ENCODE measurements around the gene FIGNL2. TPM values are rescaled to one million over a fixed set of nuclear protein-coding genes. Genes with fewer than 3 reads are reported as not detected.
A peak's percentile ranks its signal among the peaks of the same experiment; 100 is the strongest.

The FIGNL2 gene
- polyA plus RNA-seq, 2 of the 4 experiments (the other 2 are of a cell fraction), result 0.26 to 0.46 TPM

GRCh38 chr12:51889216-51890132 lies 41.0 kb upstream of the FIGNL2 start:
- no peak overlapping the region for H3K4me2 ChIP-seq
- H3K4me3 ChIP-seq, result no peak overlapping the region
- no peaks in the 10 kb centered on the region for H3K4me1 ChIP-seq
- no peak for DNase-seq (ENCODE audit: low read depth in 1 of 2, low spot score in 1 of 2)
- H3K9me3 ChIP-seq, result 0 out of 3 replicates have a peak, but pooled peaks cover 4% of the 10 kb centered on the region
- H3K27ac ChIP-seq, result no peak overlapping the region
- peak in 1 of 2 experiments; percentile 45; a peak in 3 of 6 replicates for ATAC-seq
- CTCF ChIA-PET, result interaction anchor here (0.6 to 6.6 kb wide), 13 partner anchors 9 to 468 kb away, joined by 3 to 34 read pairs (median 3); no protein-coding TSS in a partner anchor
- WGBS (ENCODE audit: missing lambda C conversion rate), result 80% methylated on average over 16 of the region's 21 CpGs
- TF ChIP-seq MAFK (IDR thresholded peaks at IDR 0.05; ENCODE audit: partially characterized antibody) (no peak), RAD21 (conservative IDR thresholded peaks at IDR 0.05 in 1 of 2, IDR thresholded peaks at IDR 0.05 in 1 of 2) (0 out of 5 replicates have a peak, but pooled peaks of 1 of the 2 experiments have one; percentile 10)
- TF ChIP-seq, protein P1, sequence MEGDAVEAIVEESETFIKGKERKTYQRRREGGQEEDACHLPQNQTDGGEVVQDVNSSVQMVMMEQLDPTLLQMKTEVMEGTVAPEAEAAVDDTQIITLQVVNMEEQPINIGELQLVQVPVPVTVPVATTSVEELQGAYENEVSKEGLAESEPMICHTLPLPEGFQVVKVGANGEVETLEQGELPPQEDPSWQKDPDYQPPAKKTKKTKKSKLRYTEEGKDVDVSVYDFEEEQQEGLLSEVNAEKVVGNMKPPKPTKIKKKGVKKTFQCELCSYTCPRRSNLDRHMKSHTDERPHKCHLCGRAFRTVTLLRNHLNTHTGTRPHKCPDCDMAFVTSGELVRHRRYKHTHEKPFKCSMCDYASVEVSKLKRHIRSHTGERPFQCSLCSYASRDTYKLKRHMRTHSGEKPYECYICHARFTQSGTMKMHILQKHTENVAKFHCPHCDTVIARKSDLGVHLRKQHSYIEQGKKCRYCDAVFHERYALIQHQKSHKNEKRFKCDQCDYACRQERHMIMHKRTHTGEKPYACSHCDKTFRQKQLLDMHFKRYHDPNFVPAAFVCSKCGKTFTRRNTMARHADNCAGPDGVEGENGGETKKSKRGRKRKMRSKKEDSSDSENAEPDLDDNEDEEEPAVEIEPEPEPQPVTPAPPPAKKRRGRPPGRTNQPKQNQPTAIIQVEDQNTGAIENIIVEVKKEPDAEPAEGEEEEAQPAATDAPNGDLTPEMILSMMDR (IDR thresholded peaks at IDR 0.05), result peak; percentile 25; the same call in 1 of the 3 replicates
- no peak for FAIRE-seq
- POLR2A ChIA-PET, result no interaction called here

DNA sequence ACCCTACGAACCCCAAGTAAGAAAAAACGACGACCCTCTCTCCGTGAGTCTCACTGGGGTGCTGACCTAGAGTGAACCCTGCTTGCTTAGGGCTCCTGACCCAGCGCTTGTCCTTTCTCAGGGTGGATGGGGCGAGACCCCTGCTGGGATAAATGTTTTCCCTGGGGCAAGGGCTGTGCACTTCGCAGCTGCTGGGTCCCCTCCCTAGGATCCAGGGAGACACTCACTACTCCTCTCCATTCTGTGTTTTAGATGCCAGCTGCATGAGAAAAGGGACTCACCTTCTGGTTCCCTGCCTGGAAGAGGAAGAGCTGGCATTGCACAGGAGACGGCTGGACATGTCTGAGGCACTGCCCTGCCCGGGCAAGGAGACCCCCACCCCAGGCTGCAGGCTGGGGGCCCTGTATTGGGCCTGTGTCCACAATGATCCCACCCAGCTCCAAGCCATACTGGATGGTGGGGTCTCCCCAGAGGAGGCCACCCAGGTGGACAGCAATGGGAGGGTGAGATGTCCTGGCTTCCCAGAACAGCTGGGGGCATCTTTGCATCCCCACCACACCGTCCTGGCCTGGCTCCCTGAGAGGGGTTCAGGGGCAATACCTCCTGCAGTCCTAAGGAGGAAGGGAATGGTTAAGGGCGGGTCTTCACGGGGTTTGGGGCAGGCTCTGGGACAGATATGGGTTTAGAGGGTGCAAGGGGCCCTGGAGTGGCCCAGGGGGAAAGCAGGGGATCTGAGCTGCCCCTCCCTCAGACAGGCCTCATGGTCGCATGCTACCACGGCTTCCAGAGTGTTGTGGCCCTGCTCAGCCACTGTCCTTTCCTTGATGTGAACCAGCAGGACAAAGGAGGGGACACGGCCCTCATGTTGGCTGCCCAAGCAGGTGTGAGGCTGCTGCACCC lies 40.0 kb upstream of the FIGNL2 start:
- 61% methylated on average over 15 of the region's 15 CpGs for WGBS (ENCODE audit: missing lambda C conversion rate)
- DNase-seq (ENCODE audit: low read depth in 1 of 2, low spot score in 1 of 2), result no peak
- Histone ChIP-seq H3K4me1 (no peaks in the 10 kb centered on the region), H3K4me3 (no peak overlapping the region), H3K27ac (no peak overlapping the region), H3K4me2 (no peak overlapping the region), H3K9me3 (0 out of 3 replicates have a peak, but pooled peaks cover 4% of the 10 kb centered on the region)
- FAIRE-seq, result no peak
- no peak for ATAC-seq
- ChIA-PET POLR2A (no interaction called here), CTCF (interaction anchor here (0.6 to 6.6 kb wide), 16 partner anchors 8 to 1375 kb away, joined by 3 to 34 read pairs (median 3); no protein-coding TSS in a partner anchor)
- TF ChIP-seq GATA3 (IDR thresholded peaks at IDR 0.05; ENCODE audit: borderline replicate concordance) (no peak), RFX5 (IDR thresholded peaks at IDR 0.05) (no peak), ESRRA (IDR thresholded peaks at IDR 0.05; ENCODE audit: borderline replicate concordance, low read length) (no peak), PBX3 (IDR thresholded peaks at IDR 0.05) (no peak), ZFP36 (IDR thresholded peaks at IDR 0.05; ENCODE audit: borderline replicate concordance, partially characterized antibody) (no peak)

DNA sequence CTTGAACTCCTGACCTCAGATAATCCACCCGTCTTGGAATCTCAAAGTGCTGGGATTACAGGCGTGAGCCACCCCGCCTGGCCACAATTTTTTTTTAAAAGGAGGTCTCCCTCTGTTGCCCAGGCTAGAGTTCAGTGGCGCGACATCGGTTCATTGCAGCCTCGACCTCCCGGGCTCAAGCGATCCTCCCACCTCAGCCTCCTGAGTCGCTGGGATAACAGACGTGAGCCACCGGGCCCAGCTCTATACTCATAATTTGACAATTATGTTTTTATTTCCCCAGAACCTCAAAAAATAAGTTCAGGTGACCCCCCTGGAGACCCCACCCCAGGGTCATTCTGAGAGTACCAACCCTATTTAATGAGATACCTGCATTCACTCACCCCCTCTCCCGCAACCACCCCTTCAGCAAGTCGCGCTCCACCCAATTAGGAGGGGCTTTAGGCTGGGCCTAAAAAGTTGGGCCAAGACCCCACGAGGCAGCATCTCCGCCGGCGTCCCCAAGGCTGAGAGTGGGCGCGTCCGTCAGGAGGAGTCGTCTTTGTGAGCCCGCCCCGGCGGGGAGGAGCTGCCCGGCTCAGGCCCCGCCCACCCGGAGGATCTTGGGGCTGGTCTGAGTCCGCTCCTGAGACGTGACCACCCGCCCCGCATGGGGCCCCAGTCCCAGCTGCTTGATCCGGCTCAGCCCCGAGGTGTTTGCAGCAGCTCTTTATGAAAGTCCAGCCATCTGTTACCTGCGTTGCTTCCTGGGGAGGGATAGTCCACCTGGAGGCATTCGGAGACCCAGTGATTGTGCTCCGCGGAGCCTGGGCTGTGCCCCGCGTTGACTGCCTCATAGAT lies 39.2 kb upstream of the FIGNL2 start, which contains the start of gene ANKRD33:
Gene ANKRD33, plus strand, starts transcription at position 628 of the 840 bp plus-strand sequence. Its CDS starts 84 bp downstream, at position 712.
- no peaks in the 10 kb centered on the region for H3K4me1 ChIP-seq
- ATAC-seq (no peak), DNase-seq (ENCODE audit: low read depth in 1 of 2, low spot score in 1 of 2) (no peak), FAIRE-seq (no peak)
- no peak within 1 kb of the TSS for H3K27ac ChIP-seq
- 0 out of 3 replicates have a peak, but pooled peaks cover 4% of the 10 kb centered on the region for H3K9me3 ChIP-seq
- POLR2A ChIA-PET, result no interaction called here
- no peak within 1 kb of the TSS for H3K4me2 ChIP-seq
- WGBS (ENCODE audit: missing lambda C conversion rate), result 87% methylated on average over 28 of the region's 41 CpGs
- TF ChIP-seq FOSL2 (IDR thresholded peaks at IDR 0.05) (no peak), FOSL2 (CRISPR knock-in tag; IDR thresholded peaks at IDR 0.05) (no peak), HDAC2 (IDR thresholded peaks at IDR 0.05) (no peak), RAD21 (conservative IDR thresholded peaks at IDR 0.05 in 1 of 2, IDR thresholded peaks at IDR 0.05 in 1 of 2) (no peak), MYC (IDR thresholded peaks at IDR 0.05; ENCODE audit: borderline replicate concordance, low read length) (no peak), KDM5A (IDR thresholded peaks at IDR 0.05) (no peak), CHD4 (IDR thresholded peaks at IDR 0.05; ENCODE audit: borderline replicate concordance) (no peak), EHF (CRISPR knock-in tag; IDR thresholded peaks at IDR 0.05) (no peak), POLR2AphosphoS2 (conservative IDR thresholded peaks at IDR 0.05; ENCODE audit: low read length) (no peak)
- no peak within 1 kb of the TSS for H3K4me3 ChIP-seq
- CTCF ChIA-PET, result interaction anchor here (0.6 to 6.6 kb wide), 13 partner anchors 7 to 1374 kb away, joined by 3 to 34 read pairs (median 5); no protein-coding TSS in a partner anchor

Measured in A549 (cell line).